Measurements from ENCODE around the gene FAM120AOS. TPM values are rescaled to one million over a fixed set of nuclear protein-coding genes. Genes with fewer than 3 reads are reported as not detected.

Gene FAM120AOS
- total RNA-seq, 1 experiment from 2014 or later, result 31.2 TPM

DNA sequence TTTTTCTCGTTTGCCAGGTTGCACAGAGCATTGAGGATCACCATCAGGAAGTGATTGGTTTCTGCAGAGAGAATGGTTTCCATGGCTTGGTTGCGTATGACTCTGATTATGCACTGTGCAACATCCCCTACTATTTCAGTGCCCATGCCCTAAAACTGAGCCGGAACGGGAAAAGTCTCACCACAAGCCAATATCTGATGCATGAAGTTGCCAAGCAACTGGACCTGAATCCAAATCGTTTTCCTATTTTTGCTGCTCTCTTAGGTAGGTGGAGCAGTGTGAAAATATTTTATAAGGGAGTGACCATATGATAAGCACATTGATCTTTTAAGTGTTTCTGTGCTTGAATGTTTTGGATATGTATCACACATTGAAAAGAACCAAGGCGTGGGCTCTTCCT, 17.7 kb upstream of the FAM120AOS start (continued):
- TF ChIP-seq FOSL1 (IDR thresholded peaks at IDR 0.05; ENCODE audit: low read depth), result no peak

DNA sequence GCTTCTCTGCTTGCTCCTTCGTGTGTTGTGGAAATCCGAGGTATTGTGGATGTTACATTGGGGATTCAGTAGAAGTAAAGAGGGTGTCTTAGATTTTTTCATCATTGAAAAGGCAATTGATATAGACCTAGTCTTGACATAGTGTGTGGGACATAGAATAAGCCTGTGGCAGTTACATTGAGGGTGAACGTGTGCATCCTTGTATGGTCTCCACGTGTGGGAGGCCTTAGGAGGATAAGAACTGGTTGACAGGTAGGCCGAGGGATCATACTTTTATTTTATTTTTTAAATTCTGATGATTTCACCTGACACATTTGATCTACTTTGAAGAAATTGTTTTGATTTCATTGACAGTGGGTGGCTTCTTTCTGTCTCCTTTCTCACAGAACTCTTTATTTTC, 17.0 kb upstream of the FAM120AOS start:
- Histone ChIP-seq H3K4me2 (ENCODE audit: low read length) (no peak overlapping the region), H3K27ac (ENCODE audit: low read depth, low read length) (no peak overlapping the region), H3K79me2 (ENCODE audit: insufficient read depth, low read length) (peaks cover 99% of the 10 kb centered on the region), H3K4me1 (ENCODE audit: control insufficient read depth in 1 of 2, insufficient read depth in 2 of 2, low read length in 2 of 2) (peaks cover 12 to 15% of the 10 kb centered on the region in 2 experiments), H3K9me2 (ENCODE audit: insufficient read depth) (no peaks in the 10 kb centered on the region), H3K9me3 (ENCODE audit: control insufficient read depth in 1 of 2, insufficient read depth in 1 of 2, low read depth in 1 of 2, low read length in 2 of 2) (no peaks in the 10 kb centered on the region), H3K9ac (ENCODE audit: low read length) (no peak overlapping the region), H4K20me1 (ENCODE audit: insufficient read depth) (peaks cover 15% of the 10 kb centered on the region; the same call in 1 of the 2 replicates), H3K4me3 (replicated peaks in 1 of 2; ENCODE audit: low read depth in 1 of 2, low read length in 2 of 2) (no peak overlapping the region), H3K36me3 (ENCODE audit: control insufficient read depth in 1 of 2, insufficient read depth in 2 of 2, low read length in 2 of 2) (peaks cover 0 to 8% of the 10 kb centered on the region in 2 experiments; a peak in 1 of 4 replicates), H3K27me3 (ENCODE audit: insufficient read depth, low read length) (no peaks in the 10 kb centered on the region), H2AFZ (ENCODE audit: low read depth, low read length, poor library complexity, severe bottlenecking) (no peak overlapping the region)
- RAD21 ChIA-PET (ENCODE audit: low non-redundant PET in 1 of 2, low total read pairs in 2 of 2, uncharacterized antibody in 2 of 2, unreplicated experiment in 2 of 2), result no interaction called here
- POLR2A ChIA-PET, result no interaction called here
- no TSS peak for BruUV-seq (replicated peaks)
- no peak for TF ChIP-seq EZH2phosphoT487 (IDR thresholded peaks at IDR 0.05; ENCODE audit: borderline replicate concordance)
- TF ChIP-seq POLR2A (IDR thresholded peaks at IDR 0.05; ENCODE audit: borderline replicate concordance, extremely low read depth, insufficient read depth, insufficient read length), result no peak
- no peak for TF ChIP-seq POLR2AphosphoS5 (IDR thresholded peaks at IDR 0.05; ENCODE audit: low read depth, low read length)
- no peak for TF ChIP-seq ELF1 (IDR thresholded peaks at IDR 0.05; ENCODE audit: borderline replicate concordance, low read depth)
- TF ChIP-seq TCF7L2 (IDR thresholded peaks at IDR 0.05; ENCODE audit: borderline replicate concordance, extremely low read depth, insufficient read depth, insufficient read length), result no peak
- TF ChIP-seq RAD21 (IDR thresholded peaks at IDR 0.05; ENCODE audit: low read depth), result no peak
- TF ChIP-seq EZH2 (IDR thresholded peaks at IDR 0.05), result no peak
- TF ChIP-seq JUND (IDR thresholded peaks at IDR 0.05), result no peak
- TF ChIP-seq CEBPB (IDR thresholded peaks at IDR 0.05; ENCODE audit: low read depth), result no peak
- TF ChIP-seq SRF (IDR thresholded peaks at IDR 0.05; ENCODE audit: low read depth), result no peak
- TF ChIP-seq, protein P1, sequence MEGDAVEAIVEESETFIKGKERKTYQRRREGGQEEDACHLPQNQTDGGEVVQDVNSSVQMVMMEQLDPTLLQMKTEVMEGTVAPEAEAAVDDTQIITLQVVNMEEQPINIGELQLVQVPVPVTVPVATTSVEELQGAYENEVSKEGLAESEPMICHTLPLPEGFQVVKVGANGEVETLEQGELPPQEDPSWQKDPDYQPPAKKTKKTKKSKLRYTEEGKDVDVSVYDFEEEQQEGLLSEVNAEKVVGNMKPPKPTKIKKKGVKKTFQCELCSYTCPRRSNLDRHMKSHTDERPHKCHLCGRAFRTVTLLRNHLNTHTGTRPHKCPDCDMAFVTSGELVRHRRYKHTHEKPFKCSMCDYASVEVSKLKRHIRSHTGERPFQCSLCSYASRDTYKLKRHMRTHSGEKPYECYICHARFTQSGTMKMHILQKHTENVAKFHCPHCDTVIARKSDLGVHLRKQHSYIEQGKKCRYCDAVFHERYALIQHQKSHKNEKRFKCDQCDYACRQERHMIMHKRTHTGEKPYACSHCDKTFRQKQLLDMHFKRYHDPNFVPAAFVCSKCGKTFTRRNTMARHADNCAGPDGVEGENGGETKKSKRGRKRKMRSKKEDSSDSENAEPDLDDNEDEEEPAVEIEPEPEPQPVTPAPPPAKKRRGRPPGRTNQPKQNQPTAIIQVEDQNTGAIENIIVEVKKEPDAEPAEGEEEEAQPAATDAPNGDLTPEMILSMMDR (IDR thresholded peaks at IDR 0.05 in 2 of 3, conservative IDR thresholded peaks at IDR 0.05 in 1 of 3; ENCODE audit: borderline replicate concordance in 1 of 3, insufficient read depth in 1 of 3, low read depth in 2 of 3, low read length in 2 of 3), result no peak
- TF ChIP-seq, protein P2, sequence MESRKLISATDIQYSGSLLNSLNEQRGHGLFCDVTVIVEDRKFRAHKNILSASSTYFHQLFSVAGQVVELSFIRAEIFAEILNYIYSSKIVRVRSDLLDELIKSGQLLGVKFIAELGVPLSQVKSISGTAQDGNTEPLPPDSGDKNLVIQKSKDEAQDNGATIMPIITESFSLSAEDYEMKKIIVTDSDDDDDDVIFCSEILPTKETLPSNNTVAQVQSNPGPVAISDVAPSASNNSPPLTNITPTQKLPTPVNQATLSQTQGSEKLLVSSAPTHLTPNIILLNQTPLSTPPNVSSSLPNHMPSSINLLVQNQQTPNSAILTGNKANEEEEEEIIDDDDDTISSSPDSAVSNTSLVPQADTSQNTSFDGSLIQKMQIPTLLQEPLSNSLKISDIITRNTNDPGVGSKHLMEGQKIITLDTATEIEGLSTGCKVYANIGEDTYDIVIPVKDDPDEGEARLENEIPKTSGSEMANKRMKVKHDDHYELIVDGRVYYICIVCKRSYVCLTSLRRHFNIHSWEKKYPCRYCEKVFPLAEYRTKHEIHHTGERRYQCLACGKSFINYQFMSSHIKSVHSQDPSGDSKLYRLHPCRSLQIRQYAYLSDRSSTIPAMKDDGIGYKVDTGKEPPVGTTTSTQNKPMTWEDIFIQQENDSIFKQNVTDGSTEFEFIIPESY (IDR thresholded peaks at IDR 0.05; ENCODE audit: extremely low read depth, insufficient replicate concordance, low read length), result no peak
- TF ChIP-seq, protein P3, sequence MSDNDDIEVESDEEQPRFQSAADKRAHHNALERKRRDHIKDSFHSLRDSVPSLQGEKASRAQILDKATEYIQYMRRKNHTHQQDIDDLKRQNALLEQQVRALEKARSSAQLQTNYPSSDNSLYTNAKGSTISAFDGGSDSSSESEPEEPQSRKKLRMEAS (IDR thresholded peaks at IDR 0.05), result no peak
- TF ChIP-seq SP1 (IDR thresholded peaks at IDR 0.05; ENCODE audit: low read depth), result no peak
- intact Hi-C loops (cut with micrococcal nuclease), result no loop called here
- CTCF ChIA-PET, result no interaction called here
- DNase-seq (ENCODE audit: low read depth, low spot score) (no peak), ATAC-seq (no peak)

Measured in HCT116 (cell line).